ENCODE data around the gene CRTAP.

DNA sequence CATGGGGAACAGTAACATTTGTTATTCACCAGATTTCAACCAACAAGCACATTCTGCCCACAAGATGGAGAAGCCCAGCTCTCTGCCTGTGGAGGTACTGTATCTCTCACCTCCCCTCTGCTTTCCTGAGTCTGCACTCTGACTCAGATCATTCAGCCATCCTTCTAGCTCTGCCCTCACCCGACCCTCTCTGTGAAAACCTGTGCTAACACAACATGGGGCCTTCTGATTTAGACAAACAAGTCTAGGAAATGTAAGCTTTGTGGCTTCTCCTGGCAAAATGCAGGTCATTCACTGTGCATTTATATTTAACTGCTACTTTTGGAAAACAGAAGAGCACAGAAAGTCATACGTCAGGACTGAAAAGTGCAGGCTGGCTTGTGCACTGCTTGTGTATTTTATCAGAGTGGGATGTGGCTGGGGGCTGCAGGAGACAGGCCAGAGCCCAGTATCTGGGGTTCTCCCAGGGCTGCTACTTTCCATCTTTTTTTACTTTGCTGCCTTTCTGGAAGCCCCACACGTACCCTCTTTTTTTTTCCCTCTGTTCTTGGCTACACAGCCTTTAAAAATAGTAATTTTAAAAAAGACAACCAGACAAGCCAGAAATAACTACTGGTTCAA lies 54.0 kb downstream of the CRTAP start:
- no peak for TF ChIP-seq EZH2 (IDR thresholded peaks at IDR 0.05; ENCODE audit: low read depth)
- TF ChIP-seq, protein P1, sequence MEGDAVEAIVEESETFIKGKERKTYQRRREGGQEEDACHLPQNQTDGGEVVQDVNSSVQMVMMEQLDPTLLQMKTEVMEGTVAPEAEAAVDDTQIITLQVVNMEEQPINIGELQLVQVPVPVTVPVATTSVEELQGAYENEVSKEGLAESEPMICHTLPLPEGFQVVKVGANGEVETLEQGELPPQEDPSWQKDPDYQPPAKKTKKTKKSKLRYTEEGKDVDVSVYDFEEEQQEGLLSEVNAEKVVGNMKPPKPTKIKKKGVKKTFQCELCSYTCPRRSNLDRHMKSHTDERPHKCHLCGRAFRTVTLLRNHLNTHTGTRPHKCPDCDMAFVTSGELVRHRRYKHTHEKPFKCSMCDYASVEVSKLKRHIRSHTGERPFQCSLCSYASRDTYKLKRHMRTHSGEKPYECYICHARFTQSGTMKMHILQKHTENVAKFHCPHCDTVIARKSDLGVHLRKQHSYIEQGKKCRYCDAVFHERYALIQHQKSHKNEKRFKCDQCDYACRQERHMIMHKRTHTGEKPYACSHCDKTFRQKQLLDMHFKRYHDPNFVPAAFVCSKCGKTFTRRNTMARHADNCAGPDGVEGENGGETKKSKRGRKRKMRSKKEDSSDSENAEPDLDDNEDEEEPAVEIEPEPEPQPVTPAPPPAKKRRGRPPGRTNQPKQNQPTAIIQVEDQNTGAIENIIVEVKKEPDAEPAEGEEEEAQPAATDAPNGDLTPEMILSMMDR (conservative IDR thresholded peaks at IDR 0.05): no peak
